Upper lobe of left lung (tissue), 6 donors: ENCODE data around the gene UGDH. TPM values are rescaled to one million over a fixed set of nuclear protein-coding genes. Genes with fewer than 3 reads are reported as not detected.

Source experiments
- ATAC-seq, 2 donors: fragments of 200-7000 bp; cut with Tn5 transposase; one replicate each; pipeline ENCODE4 v1.9.1; 2022; ENCODE audit warnings: mild to moderate bottlenecking in 2 of 2, moderate library complexity in 2 of 2; ENCODE audit not compliant: low FRiP score in 2 of 2
- DNase-seq, 2 donors: peaks; one replicate each; pipeline ENCODE4 v3.0.0-alpha.2; 2019 to 2020
- H3K27ac ChIP-seq, 4 donors: fragments of 200-600 bp; sonication (generic); one replicate each; pipeline ENCODE4 v1.5.1; 2016 to 2019
- H3K27me3 ChIP-seq, 4 donors: fragments of 200-600 bp; sonication (generic); one replicate each; pipeline ENCODE4 v1.5.1; 2017 to 2019
- H3K36me3 ChIP-seq, 4 donors: fragments of 200-600 bp; sonication (generic); one replicate each; pipeline ENCODE4 v1.5.1; 2016 to 2019
- H3K4me1 ChIP-seq, 4 donors: fragments of 200-600 bp; sonication (generic); one replicate each; pipeline ENCODE4 v1.5.1; 2018 to 2019
- H3K4me3 ChIP-seq, 4 donors: fragments of 200-600 bp; sonication (generic); one replicate each; pipeline ENCODE4 v1.5.1; 2017 to 2019; ENCODE audit warnings: mild to moderate bottlenecking in 2 of 4, moderate library complexity in 1 of 4
- H3K9me3 ChIP-seq, 4 donors: fragments of 200-600 bp; sonication (generic); one replicate each; pipeline ENCODE4 v1.5.1; 2018 to 2019
- EP300 ChIP-seq, 4 donors: sonication (generic); formaldehyde crosslinking; IDR thresholded peaks; one replicate each; pipeline ENCODE4 v1.5.1; 2017; ENCODE audit warnings: antibody characterized with exemption in 4 of 4, control low read depth in 2 of 4
- POLR2A ChIP-seq, 4 donors: fragments of 450-650 bp; IDR thresholded peaks; one replicate each; pipeline ENCODE4 v1.5.1; 2016 to 2017; ENCODE audit warnings: antibody characterized with exemption in 4 of 4, mild to moderate bottlenecking in 2 of 4
- POLR2AphosphoS5 ChIP-seq, 2 donors: sonication (generic); formaldehyde crosslinking; IDR thresholded peaks; one replicate each; pipeline ENCODE4 v1.5.1; 2017; ENCODE audit warnings: antibody characterized with exemption in 2 of 2
- WGBS, 2 donors: methylation state at CpG; one replicate each; pipeline ENCODE4 v1.1.5; 2017 to 2018; 5-methylcytosine and 5-hydroxymethylcytosine counted together
- total RNA-seq, 6 donors: library from RNA; depleted of rRNA in 4 of 6; stranded (reverse); fragments of >200 nt in 4 of 6; gene quantifications; one replicate each; pipeline versions ENCODE4 v1.1.0 to v1.2.1, GENCODE V29; 2016 to 2021
- TF ChIP-seq, protein P1 (sequence below), 6 experiments: fragments of 450-650 bp in 4 of 6; fragments of 200-600 bp in 2 of 6; sonication (generic) in 2 of 6; IDR thresholded peaks; one replicate each; pipeline ENCODE4 v1.5.1; 2016 to 2019; ENCODE audit warnings: antibody characterized with exemption in 6 of 6
- donor health status: DM: no; HTN: no; CAD: no; lungs with moderate emphysema.
- donor health status: DM: no; HTN: yes; CAD: no; lungs with severe emphysema.

UGDH gene
- total RNA-seq, 6 donors from 2014 or later, result 30.9 to 115 (median 56.9) TPM

DNA sequence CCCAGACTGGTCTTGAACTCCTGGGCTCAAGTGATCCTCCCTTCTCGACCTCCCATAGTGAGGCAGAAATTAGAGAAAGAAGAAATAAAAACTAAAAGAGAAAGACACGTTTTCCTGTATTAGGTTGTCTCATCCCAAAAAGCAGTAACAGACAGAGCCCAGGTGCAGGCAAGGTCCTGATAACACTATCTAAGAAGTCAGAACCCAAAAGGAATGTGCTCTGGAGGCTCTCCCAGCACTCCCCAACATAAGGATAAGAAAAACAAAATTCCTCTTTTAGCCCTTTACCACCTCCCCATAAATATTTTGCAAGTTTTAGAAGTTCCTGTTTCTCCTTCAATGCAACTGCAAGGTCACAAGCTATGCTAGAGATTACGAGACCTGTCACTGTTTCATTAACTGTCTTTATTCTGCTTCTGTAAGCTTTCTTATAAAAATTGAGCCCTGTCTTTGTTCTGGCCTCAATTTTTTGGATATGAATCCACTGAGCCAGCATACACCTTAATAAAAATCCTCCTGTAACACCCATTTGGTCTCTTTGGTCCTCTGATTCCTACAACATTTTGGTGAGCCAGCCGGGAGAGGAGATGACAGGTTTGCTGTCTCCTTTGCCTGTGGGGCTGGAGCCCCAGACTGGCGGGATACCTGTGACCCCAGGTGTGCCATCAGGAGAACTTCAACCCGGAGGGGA, 42.5 kb downstream of the UGDH start:
- TF ChIP-seq, protein P1, sequence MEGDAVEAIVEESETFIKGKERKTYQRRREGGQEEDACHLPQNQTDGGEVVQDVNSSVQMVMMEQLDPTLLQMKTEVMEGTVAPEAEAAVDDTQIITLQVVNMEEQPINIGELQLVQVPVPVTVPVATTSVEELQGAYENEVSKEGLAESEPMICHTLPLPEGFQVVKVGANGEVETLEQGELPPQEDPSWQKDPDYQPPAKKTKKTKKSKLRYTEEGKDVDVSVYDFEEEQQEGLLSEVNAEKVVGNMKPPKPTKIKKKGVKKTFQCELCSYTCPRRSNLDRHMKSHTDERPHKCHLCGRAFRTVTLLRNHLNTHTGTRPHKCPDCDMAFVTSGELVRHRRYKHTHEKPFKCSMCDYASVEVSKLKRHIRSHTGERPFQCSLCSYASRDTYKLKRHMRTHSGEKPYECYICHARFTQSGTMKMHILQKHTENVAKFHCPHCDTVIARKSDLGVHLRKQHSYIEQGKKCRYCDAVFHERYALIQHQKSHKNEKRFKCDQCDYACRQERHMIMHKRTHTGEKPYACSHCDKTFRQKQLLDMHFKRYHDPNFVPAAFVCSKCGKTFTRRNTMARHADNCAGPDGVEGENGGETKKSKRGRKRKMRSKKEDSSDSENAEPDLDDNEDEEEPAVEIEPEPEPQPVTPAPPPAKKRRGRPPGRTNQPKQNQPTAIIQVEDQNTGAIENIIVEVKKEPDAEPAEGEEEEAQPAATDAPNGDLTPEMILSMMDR (IDR thresholded peaks at IDR 0.05), result no peak
- no peak for TF ChIP-seq EP300 (IDR thresholded peaks at IDR 0.05)
- WGBS, 2 donors, result 83% methylated on average over 5 to 6 of the region's 6 CpGs
- no peak overlapping the region for H3K4me3 ChIP-seq
- ATAC-seq (no peak), DNase-seq (no peak)
- no peaks in the 10 kb centered on the region for H3K4me1 ChIP-seq
- no peak overlapping the region for H3K27ac ChIP-seq
- H3K9me3 ChIP-seq, result no peaks in the 10 kb centered on the region
- H3K36me3 ChIP-seq, result no peaks in the 10 kb centered on the region
- H3K27me3 ChIP-seq, result no peaks in the 10 kb centered on the region

DNA sequence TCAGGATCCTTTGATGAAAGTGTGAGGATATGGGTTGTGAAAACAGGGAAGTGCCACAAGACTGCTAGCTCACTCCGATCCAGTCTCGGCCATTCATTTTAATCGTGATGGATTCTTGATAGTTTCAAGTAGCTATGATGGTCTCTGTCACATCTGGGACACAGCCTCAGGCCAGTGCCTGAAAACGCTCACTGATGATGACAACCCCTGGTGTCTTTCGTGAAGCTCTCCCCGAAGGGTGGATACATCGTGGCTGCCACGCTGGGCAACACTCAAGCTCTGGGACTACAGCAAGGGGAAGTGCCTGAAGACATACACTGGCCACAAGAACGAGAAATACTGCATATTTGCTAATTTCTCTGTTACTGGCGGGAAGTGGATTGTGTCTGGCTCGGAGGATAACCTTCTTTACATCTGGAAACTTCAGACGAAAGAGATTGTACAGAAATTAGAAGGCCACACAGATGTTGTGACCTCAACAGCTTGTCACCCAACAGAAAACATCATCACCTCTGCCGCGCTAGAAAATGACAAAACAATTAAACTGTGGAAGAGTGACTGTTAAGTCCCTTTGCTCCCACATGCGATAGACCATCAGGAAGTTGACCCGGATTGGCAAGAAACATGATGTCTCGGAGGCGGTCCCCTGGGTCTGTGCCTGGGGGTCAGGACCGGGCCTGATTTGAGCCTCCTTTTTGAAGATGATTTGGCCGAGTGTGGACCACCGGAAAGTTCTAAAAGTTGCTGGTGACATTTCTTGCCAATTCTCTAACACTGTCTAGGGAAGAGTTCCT, 46.1 kb downstream of the UGDH start:
- TF ChIP-seq POLR2A (IDR thresholded peaks at IDR 0.05), result peak in 1 of 4 donors; percentile 16
- TF ChIP-seq POLR2AphosphoS5 (IDR thresholded peaks at IDR 0.05), result no peak
- Histone ChIP-seq H3K36me3 (peaks cover 0 to 6% (median 1%) of the 10 kb centered on the region in 4 donors), H3K4me1 (no peaks in the 10 kb centered on the region), H3K27me3 (no peaks in the 10 kb centered on the region), H3K9me3 (no peaks in the 10 kb centered on the region), H3K4me3 (peak overlapping the region in 1 of 4 donors; percentile 15), H3K27ac (no peak overlapping the region)
- 73 to 85% methylated on average over 21 of the region's 21 CpGs for WGBS, 2 donors
- DNase-seq (no peak), ATAC-seq (peak; percentile 52 to 66)

DNA sequence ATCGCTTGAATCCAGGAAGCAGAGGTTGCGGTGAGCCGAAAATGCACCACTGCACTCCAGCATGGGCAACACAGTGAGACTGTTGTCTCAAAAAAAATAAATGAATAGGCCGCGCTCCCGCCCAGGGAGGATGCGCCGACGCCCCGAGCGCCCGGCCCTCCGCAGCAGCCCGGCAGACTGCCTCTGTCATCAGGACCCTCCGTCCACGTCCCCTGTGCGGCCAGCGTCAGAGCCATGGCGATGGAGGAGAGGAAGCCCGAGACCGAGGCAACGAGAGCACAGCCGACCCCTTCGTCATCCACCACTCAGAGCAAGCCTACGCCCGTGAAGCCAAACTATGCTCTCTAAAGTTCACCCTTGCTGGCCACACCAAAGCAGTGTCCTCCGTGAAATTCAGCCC, 47.0 kb downstream of the UGDH start:
- DNase-seq (peak in 1 of 2 donors; percentile 78), ATAC-seq (no peak)
- Histone ChIP-seq H3K4me1 (no peaks in the 10 kb centered on the region), H3K4me3 (no peak overlapping the region), H3K36me3 (peaks cover 0 to 6% (median 3%) of the 10 kb centered on the region in 4 donors), H3K9me3 (no peaks in the 10 kb centered on the region), H3K27me3 (no peaks in the 10 kb centered on the region), H3K27ac (no peak overlapping the region)
- TF ChIP-seq POLR2A (IDR thresholded peaks at IDR 0.05) (no peak), EP300 (IDR thresholded peaks at IDR 0.05) (no peak), POLR2AphosphoS5 (IDR thresholded peaks at IDR 0.05) (no peak)
- TF ChIP-seq, protein P1 (IDR thresholded peaks at IDR 0.05), result no peak
- 91 to 97% methylated on average over 16 to 27 of the region's 27 CpGs for WGBS, 2 donors

DNA sequence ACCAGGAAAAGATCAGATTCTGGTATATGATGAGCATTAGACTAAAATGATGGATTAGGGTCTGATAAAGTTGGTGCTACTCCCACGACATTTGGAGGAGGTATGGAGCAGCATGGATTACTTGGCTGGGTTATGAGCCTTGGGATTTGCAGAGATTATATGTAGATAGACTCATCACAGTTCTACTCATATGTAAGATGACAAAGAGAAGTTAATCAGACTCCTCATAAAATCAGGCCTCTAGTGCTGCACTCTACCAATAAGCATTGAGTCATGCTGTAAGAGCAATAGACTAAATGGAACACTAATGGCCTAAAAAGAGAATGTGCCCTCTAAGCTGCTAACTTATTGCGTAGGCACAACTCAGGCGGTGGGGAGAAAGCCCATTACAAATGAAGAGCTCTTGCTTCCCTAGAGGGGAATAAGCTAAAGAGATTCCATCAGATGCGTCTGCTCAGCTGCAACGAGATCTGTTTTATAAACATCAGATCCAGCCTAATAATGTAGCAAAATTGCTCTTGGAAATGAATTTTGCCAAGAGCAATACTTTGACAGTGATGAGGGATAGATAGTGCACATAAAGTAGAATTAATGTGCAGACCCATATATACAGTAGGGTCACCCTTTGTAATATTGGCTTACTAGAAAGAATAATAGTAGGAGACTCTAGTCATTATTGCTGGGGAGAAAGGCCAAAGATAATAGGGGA, 50.9 kb downstream of the UGDH start:
- WGBS, 2 donors, result 91 to 95% methylated on average over 5 of the region's 5 CpGs
- Histone ChIP-seq H3K36me3 (peaks cover 0 to 28% (median 5%) of the 10 kb centered on the region in 4 donors), H3K27me3 (no peaks in the 10 kb centered on the region), H3K27ac (no peak overlapping the region), H3K4me1 (no peaks in the 10 kb centered on the region), H3K4me3 (no peak overlapping the region), H3K9me3 (no peaks in the 10 kb centered on the region)
- no peak for TF ChIP-seq EP300 (IDR thresholded peaks at IDR 0.05)
- TF ChIP-seq POLR2A (IDR thresholded peaks at IDR 0.05), result no peak
- TF ChIP-seq, protein P1 (IDR thresholded peaks at IDR 0.05), result no peak
- TF ChIP-seq POLR2AphosphoS5 (IDR thresholded peaks at IDR 0.05), result no peak
- no peak for DNase-seq
- ATAC-seq, result no peak

DNA sequence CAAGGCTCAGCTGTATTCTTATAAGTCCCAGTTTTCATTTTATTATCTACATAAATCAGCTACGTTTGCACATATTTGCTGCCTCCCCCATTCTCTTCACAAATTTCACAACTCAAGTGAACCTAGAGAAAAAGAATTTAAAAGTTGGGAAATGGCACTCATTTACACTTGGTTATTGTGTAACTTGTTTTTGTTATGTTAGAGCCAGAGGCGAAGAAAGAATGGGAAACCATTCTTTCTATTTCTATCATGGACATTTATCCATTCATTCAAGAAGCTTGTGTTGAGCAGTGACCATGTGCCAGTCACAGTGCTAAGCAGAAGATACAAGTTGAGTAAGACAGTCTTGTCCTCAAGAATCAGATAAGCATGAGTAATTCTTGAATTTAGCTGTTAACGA, 54.8 kb downstream of the UGDH start:
- 76 to 82% methylated on average over 3 of the region's 3 CpGs for WGBS, 2 donors
- Histone ChIP-seq H3K9me3 (no peaks in the 10 kb centered on the region), H3K27ac (no peak overlapping the region), H3K36me3 (peaks cover 0 to 26% (median 7%) of the 10 kb centered on the region in 4 donors), H3K27me3 (no peaks in the 10 kb centered on the region), H3K4me3 (no peak overlapping the region), H3K4me1 (peaks cover 0 to 9% (median 2%) of the 10 kb centered on the region in 4 donors)
- TF ChIP-seq, protein P1 (IDR thresholded peaks at IDR 0.05), result no peak
- TF ChIP-seq EP300 (IDR thresholded peaks at IDR 0.05) (no peak), POLR2A (IDR thresholded peaks at IDR 0.05) (no peak), POLR2AphosphoS5 (IDR thresholded peaks at IDR 0.05) (no peak)
- DNase-seq (no peak), ATAC-seq (no peak)
